ENCODE results near the gene NOTCH4. TPM values are rescaled to one million over a fixed set of nuclear protein-coding genes. Genes with fewer than 3 reads are reported as not detected.

NOTCH4 gene
- total RNA-seq, 1 experiment from 2014 or later = 2.3 TPM

GRCh38 chr6:32220021-32220420, 3.8 kb downstream of the NOTCH4 start:
- H2BK5ac ChIP-seq (ENCODE audit: insufficient read length, low read length) = no peak overlapping the region
- no peak overlapping the region for H4K91ac ChIP-seq (ENCODE audit: insufficient read length, low read depth, low read length)
- no peak overlapping the region for H3K9ac ChIP-seq (ENCODE audit: extremely low read depth, insufficient read length, low read length)
- TF ChIP-seq CTCF (conservative IDR thresholded peaks at IDR 0.05) = no peak
- Mint-ChIP-seq H3K36me3 (ENCODE audit: insufficient read depth in 1 of 3, low read depth in 3 of 3) (peaks cover 0 to 1% (median 0%) of the 10 kb centered on the region in 3 experiments; a peak in 1 of 7 replicates), H3K27ac (no peak overlapping the region), H3K4me3 (no peak overlapping the region), H3K27me3 (ENCODE audit: low read depth) (peaks cover 13% of the 10 kb centered on the region), H3K9me3 (no peaks in the 10 kb centered on the region), H3K4me1 (peaks cover 18% of the 10 kb centered on the region in 2 experiments)
- no peaks in the 10 kb centered on the region for H4K20me1 ChIP-seq (ENCODE audit: control insufficient read depth, insufficient read depth, insufficient read length)
- no peak overlapping the region for H2BK12ac ChIP-seq (ENCODE audit: insufficient read length, low read depth, low read length)
- H3K4me2 ChIP-seq (ENCODE audit: insufficient read depth, insufficient read length, low read length) = no peak overlapping the region
- no peak for DNase-seq
- no peak overlapping the region for H4K8ac ChIP-seq (replicated peaks; ENCODE audit: insufficient read length, low read depth, low read length)
- H4K5ac ChIP-seq (ENCODE audit: insufficient read length, low read depth, low read length) = no peak overlapping the region
- no peak overlapping the region for H3K14ac ChIP-seq (ENCODE audit: insufficient read depth, low read length)
- 0 out of 2 replicates have a peak, but pooled peaks cover 6% of the 10 kb centered on the region for H3K4me1 ChIP-seq (ENCODE audit: insufficient read depth, low read length)
- H3K4ac ChIP-seq (ENCODE audit: low read depth, low read length) = no peak overlapping the region
- no peaks in the 10 kb centered on the region for H3K79me2 ChIP-seq (ENCODE audit: insufficient read depth, low read length)
- no peak overlapping the region for H2AFZ ChIP-seq (ENCODE audit: low read length)
- no peak overlapping the region for H3K23ac ChIP-seq (ENCODE audit: insufficient read length, low read depth, low read length)
- H2BK15ac ChIP-seq (ENCODE audit: low read depth, low read length) = no peak overlapping the region
- no peaks in the 10 kb centered on the region for H3K79me1 ChIP-seq (ENCODE audit: insufficient read depth, low read depth, low read length, poor library complexity, severe bottlenecking)
- no peaks in the 10 kb centered on the region for H3K27me3 ChIP-seq (ENCODE audit: insufficient read depth, low read length)
- H2BK120ac ChIP-seq (ENCODE audit: low read depth, low read length, poor library complexity, severe bottlenecking) = no peak overlapping the region
- H3K56ac ChIP-seq (ENCODE audit: insufficient read length, low read depth, low read length) = no peak overlapping the region
- no peak overlapping the region for H3K18ac ChIP-seq (ENCODE audit: insufficient read length, low read depth, low read length)
- H3K27ac ChIP-seq (ENCODE audit: insufficient read length, low read depth, low read length) = no peak overlapping the region
- no peak overlapping the region for H2BK20ac ChIP-seq (ENCODE audit: low read depth, low read length, poor library complexity, severe bottlenecking)
- H2AK5ac ChIP-seq (ENCODE audit: insufficient read length, low read length) = no peak overlapping the region
- peaks cover 3% of the 10 kb centered on the region for H3K23me2 ChIP-seq (ENCODE audit: insufficient read length, low read depth, low read length, poor library complexity, severe bottlenecking)
- no peak overlapping the region for H3T11ph ChIP-seq (ENCODE audit: low read length)
- WGBS (ENCODE audit: extremely low coverage, insufficient read length, low lambda C conversion rate) = no CpG with 5 or more reads among the region's 4 CpGs
- no peaks in the 10 kb centered on the region for H3K9me3 ChIP-seq (ENCODE audit: control insufficient read depth, low read depth, low read length)

Data from H9 (cell line).